Upper lobe of left lung (tissue), 4 donors: Measurements from ENCODE around the gene AGBL5.

Experiments used
- EP300 ChIP-seq, 4 donors: sonication (generic); formaldehyde crosslinking; IDR thresholded peaks; one replicate each; pipeline ENCODE4 v1.5.1; 2017; ENCODE audit warnings: antibody characterized with exemption in 4 of 4, control low read depth in 2 of 4
- POLR2A ChIP-seq, 4 donors: fragments of 450-650 bp; IDR thresholded peaks; one replicate each; pipeline ENCODE4 v1.5.1; 2016 to 2017; ENCODE audit warnings: antibody characterized with exemption in 4 of 4, mild to moderate bottlenecking in 2 of 4
- POLR2AphosphoS5 ChIP-seq, 2 donors: sonication (generic); formaldehyde crosslinking; IDR thresholded peaks; one replicate each; pipeline ENCODE4 v1.5.1; 2017; ENCODE audit warnings: antibody characterized with exemption in 2 of 2
- TF ChIP-seq, protein P1 (sequence below), 6 experiments: fragments of 450-650 bp in 4 of 6; fragments of 200-600 bp in 2 of 6; sonication (generic) in 2 of 6; IDR thresholded peaks; one replicate each; pipeline ENCODE4 v1.5.1; 2016 to 2019; ENCODE audit warnings: antibody characterized with exemption in 6 of 6

DNA sequence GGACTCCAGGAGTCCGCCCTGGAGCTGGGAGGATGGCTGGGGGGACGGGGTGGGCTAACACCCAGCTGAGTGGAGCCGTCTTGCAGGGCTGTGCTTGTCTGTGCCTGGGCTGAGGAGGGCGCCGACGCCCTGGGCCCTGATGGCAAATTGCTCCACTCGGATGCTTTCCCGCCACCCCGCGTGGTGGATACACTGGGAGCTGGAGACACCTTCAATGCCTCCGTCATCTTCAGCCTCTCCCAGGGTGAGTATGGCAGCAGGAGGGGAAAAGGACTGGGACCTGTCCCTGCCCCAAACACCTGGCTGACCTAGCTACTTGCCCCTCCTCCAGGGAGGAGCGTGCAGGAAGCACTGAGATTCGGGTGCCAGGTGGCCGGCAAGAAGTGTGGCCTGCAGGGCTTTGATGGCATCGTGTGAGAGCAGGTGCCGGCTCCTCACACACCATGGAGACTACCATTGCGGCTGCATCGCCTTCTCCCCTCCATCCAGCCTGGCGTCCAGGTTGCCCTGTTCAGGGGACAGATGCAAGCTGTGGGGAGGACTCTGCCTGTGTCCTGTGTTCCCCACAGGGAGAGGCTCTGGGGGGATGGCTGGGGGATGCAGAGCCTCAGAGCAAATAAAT, 48.0 kb downstream of the AGBL5 start:
- TF ChIP-seq, protein P1, sequence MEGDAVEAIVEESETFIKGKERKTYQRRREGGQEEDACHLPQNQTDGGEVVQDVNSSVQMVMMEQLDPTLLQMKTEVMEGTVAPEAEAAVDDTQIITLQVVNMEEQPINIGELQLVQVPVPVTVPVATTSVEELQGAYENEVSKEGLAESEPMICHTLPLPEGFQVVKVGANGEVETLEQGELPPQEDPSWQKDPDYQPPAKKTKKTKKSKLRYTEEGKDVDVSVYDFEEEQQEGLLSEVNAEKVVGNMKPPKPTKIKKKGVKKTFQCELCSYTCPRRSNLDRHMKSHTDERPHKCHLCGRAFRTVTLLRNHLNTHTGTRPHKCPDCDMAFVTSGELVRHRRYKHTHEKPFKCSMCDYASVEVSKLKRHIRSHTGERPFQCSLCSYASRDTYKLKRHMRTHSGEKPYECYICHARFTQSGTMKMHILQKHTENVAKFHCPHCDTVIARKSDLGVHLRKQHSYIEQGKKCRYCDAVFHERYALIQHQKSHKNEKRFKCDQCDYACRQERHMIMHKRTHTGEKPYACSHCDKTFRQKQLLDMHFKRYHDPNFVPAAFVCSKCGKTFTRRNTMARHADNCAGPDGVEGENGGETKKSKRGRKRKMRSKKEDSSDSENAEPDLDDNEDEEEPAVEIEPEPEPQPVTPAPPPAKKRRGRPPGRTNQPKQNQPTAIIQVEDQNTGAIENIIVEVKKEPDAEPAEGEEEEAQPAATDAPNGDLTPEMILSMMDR (IDR thresholded peaks at IDR 0.05): no peak
- TF ChIP-seq POLR2A (IDR thresholded peaks at IDR 0.05) (no peak), POLR2AphosphoS5 (IDR thresholded peaks at IDR 0.05) (no peak), EP300 (IDR thresholded peaks at IDR 0.05) (no peak)
